ENCODE data around the gene SELENOO. TPM values are rescaled to one million over a fixed set of nuclear protein-coding genes. Genes with fewer than 3 reads are reported as not detected.

Gene SELENOO
- total RNA-seq, 1 experiment from 2014 or later, result 28.6 TPM

DNA sequence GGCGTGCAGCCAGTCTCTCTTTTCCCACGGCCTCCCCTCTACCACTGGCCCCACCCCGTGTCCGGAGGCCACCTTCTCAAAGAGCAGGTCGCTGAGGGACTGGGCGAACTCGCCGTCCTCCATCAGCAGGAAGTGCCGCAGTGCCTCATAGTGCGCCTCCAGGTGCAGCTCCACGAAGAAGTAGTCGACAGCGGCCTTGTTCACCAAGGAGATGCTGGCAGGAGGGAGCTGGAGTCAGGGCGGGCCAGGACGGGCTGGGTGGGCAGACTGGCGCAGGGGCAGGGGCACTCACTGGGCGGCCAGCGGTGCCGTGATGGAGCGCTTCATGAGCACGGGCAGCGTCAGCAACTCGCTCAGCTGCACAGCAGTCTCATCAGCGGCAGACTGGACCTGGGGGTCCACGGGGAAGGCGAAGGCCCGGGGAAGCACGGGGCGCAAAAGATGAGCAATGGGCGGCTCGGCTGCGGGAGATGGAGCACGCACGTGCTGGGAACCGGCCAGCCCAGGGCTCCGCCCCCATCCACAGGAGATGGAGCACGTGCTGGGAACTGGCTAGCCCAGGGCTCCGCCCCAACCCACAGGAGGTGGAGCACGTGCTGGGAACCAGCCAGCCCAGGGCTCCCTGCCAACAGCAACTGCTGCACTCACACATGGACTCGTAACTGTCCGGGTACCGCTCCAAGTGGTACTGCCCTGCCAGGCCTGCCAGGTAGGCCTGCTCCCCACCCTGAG, 18.4 kb downstream of the SELENOO start:
- TF ChIP-seq, protein P1, sequence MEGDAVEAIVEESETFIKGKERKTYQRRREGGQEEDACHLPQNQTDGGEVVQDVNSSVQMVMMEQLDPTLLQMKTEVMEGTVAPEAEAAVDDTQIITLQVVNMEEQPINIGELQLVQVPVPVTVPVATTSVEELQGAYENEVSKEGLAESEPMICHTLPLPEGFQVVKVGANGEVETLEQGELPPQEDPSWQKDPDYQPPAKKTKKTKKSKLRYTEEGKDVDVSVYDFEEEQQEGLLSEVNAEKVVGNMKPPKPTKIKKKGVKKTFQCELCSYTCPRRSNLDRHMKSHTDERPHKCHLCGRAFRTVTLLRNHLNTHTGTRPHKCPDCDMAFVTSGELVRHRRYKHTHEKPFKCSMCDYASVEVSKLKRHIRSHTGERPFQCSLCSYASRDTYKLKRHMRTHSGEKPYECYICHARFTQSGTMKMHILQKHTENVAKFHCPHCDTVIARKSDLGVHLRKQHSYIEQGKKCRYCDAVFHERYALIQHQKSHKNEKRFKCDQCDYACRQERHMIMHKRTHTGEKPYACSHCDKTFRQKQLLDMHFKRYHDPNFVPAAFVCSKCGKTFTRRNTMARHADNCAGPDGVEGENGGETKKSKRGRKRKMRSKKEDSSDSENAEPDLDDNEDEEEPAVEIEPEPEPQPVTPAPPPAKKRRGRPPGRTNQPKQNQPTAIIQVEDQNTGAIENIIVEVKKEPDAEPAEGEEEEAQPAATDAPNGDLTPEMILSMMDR (IDR thresholded peaks at IDR 0.05; ENCODE audit: unreplicated experiment), result no peak
- Mint-ChIP-seq H3K4me1 (ENCODE audit: low read depth, unreplicated experiment) (peaks cover 8% of the 10 kb centered on the region), H3K27ac (ENCODE audit: unreplicated experiment) (no peak overlapping the region), H3K36me3 (ENCODE audit: insufficient read depth, unreplicated experiment) (peaks cover 85% of the 10 kb centered on the region), H3K9me3 (ENCODE audit: low read depth, unreplicated experiment) (no peaks in the 10 kb centered on the region), H3K27me3 (ENCODE audit: unreplicated experiment) (no peaks in the 10 kb centered on the region), H3K4me3 (ENCODE audit: low read depth, unreplicated experiment) (no peak overlapping the region)
- CTCF ChIA-PET, result no interaction called here
- intact Hi-C loops (cut with micrococcal nuclease; ENCODE audit: unreplicated experiment), result no loop called here
- DNase-seq, result no peak
- no TSS peak for BruUV-seq (replicated peaks)

DNA sequence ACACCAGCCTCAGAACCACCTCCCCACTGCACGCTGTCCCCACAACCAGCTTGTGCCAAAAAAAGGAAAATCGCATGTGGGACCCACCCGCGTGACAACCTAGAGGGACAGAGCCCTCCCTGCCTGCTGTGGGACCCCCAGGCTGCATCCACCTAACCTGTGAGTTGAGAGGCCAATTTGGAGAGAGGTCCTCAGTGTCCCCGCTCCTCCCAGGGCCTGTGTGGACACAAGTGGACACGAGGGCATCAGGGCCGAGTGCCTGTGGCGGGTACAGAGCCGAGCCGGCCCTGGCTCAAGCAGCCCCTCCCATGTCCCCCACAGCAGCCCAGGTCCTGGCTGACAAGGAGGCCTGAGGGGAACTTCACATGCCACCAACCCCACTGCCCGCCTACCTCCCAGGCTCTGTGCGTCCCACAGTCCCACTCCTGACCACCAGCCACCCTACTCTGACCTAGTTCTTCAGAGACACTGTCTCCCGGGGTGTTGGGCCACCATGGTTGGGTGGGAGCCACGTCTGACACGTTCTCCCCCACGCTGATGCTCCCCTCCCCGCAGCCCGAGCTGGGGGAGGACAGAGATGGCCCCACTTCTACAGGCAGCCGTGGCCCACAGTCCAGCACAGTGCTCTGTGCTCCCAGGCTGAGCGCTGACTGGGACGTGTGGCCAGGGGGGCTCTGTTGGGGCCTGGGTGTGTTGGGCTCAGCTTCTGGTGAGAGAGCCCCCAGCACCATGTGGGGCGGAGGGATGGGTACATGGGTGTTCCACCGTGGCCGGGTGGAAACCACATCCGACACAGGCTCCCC, 19.2 kb downstream of the SELENOO start:
- no TSS peak for BruUV-seq (replicated peaks)
- no peak overlapping the region for H3K4me3 Mint-ChIP-seq (ENCODE audit: low read depth, unreplicated experiment)
- CTCF ChIA-PET, result no interaction called here
- no peaks in the 10 kb centered on the region for H3K9me3 Mint-ChIP-seq (ENCODE audit: low read depth, unreplicated experiment)
- H3K4me1 Mint-ChIP-seq (ENCODE audit: low read depth, unreplicated experiment), result peaks cover 3% of the 10 kb centered on the region
- DNase-seq, result no peak
- H3K27me3 Mint-ChIP-seq (ENCODE audit: unreplicated experiment), result no peaks in the 10 kb centered on the region
- no peak overlapping the region for H3K27ac Mint-ChIP-seq (ENCODE audit: unreplicated experiment)
- peaks cover 80% of the 10 kb centered on the region for H3K36me3 Mint-ChIP-seq (ENCODE audit: insufficient read depth, unreplicated experiment)
- TF ChIP-seq, protein P1 (IDR thresholded peaks at IDR 0.05; ENCODE audit: unreplicated experiment), result no peak
- intact Hi-C loops (cut with micrococcal nuclease; ENCODE audit: unreplicated experiment), result no loop called here

DNA sequence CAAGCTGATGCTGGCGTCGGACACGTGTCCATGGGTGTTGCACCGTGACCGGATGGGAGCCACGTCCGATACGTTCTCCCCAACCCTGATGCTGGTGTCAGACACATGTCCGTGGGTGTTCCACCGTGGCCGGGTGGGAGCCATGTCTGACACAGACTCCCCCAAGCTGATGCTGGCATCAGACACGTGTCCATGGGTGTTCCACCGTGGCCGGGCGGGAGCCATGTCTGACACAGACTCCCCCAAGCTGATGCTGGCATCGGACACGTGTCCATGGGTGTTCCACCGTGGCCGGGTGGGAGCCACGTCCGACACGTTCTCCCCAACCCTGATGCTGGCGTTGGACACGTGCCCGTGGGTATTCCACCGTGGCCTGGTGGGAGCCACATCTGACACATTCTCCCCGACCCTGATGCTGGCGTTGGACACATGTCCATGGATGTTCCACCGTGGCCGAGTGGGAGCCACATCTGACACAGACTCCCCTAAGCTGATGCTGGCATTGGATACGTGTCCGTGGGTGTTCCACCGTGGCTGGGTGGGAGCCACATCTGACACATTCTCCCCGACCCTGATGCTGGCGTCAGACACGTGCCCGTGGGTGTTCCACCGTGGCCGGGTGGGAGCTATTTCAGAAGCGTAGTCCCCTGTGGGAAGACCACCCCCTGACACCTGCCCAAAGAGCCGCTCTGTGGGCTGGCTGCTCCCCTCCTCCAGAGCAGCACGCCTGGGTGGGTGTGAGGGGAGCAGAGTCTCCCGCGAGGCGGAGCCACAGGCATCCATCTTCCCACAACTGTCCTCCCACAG, 20.0 kb downstream of the SELENOO start:
- Mint-ChIP-seq H3K9me3 (ENCODE audit: low read depth, unreplicated experiment) (no peaks in the 10 kb centered on the region), H3K27me3 (ENCODE audit: unreplicated experiment) (no peaks in the 10 kb centered on the region), H3K36me3 (ENCODE audit: insufficient read depth, unreplicated experiment) (peaks cover 75% of the 10 kb centered on the region), H3K4me1 (ENCODE audit: low read depth, unreplicated experiment) (no peaks in the 10 kb centered on the region), H3K27ac (ENCODE audit: unreplicated experiment) (no peak overlapping the region), H3K4me3 (ENCODE audit: low read depth, unreplicated experiment) (no peak overlapping the region)
- CTCF ChIA-PET, result no interaction called here
- intact Hi-C loops (cut with micrococcal nuclease; ENCODE audit: unreplicated experiment), result no loop called here
- TF ChIP-seq, protein P1 (IDR thresholded peaks at IDR 0.05; ENCODE audit: unreplicated experiment), result no peak
- BruUV-seq (replicated peaks), result no TSS peak
- DNase-seq, result no peak

DNA sequence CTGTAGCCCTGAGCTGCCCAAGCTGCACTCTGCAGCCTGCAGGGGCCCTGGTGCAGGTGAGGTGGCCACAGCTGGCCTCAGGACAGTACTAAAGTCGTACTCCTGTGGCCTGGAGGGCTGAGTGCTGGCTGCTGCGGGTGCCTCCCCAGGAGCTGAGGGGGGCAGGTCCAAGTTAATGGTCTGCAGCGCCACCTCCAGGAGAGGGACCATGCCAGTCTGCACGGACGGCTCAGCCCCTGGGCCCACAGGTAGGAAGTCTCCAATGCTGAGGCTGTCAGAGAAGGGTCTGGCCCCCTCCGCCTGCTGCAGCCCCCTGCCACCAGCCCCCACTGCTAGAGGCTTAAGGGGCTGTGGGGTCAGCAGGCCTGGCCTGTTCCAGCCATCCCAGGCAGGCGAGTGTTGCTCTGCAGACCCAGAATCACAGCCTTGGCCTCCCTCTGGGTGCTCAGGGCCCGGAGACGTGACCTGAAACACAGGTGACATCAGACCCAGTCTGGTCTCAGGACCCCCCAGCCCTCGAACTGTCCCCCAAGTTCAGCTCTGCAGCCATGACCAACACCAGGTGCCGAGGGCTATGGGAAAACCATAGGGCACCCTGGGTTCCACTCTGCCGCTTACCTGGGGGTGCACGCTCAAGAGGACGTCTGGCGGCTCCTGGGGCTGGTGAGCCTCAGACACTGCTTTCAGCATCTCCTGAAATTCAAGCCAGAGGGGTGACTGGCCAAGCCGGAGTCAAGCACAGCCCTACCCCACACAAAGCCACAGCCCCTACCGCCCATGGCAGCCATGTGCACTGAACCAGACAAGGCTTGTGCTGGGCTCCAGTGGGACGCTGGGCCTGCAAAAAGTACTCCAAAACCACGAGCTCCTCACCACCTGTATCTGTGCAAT, 20.8 kb downstream of the SELENOO start:
- DNase-seq, result no peak
- peaks cover 71% of the 10 kb centered on the region for H3K36me3 Mint-ChIP-seq (ENCODE audit: insufficient read depth, unreplicated experiment)
- intact Hi-C loops (cut with micrococcal nuclease; ENCODE audit: unreplicated experiment), result no loop called here
- no peaks in the 10 kb centered on the region for H3K4me1 Mint-ChIP-seq (ENCODE audit: low read depth, unreplicated experiment)
- no TSS peak for BruUV-seq (replicated peaks)
- CTCF ChIA-PET, result no interaction called here
- H3K9me3 Mint-ChIP-seq (ENCODE audit: low read depth, unreplicated experiment), result no peaks in the 10 kb centered on the region
- no peak overlapping the region for H3K27ac Mint-ChIP-seq (ENCODE audit: unreplicated experiment)
- no peak overlapping the region for H3K4me3 Mint-ChIP-seq (ENCODE audit: low read depth, unreplicated experiment)
- H3K27me3 Mint-ChIP-seq (ENCODE audit: unreplicated experiment), result no peaks in the 10 kb centered on the region
- TF ChIP-seq, protein P1 (IDR thresholded peaks at IDR 0.05; ENCODE audit: unreplicated experiment), result no peak

All from Calu3 (cell line).